IMR-90 (cell line): ENCODE measurements around the gene ASAP2. TPM values are rescaled to one million over a fixed set of nuclear protein-coding genes. Genes with fewer than 3 reads are reported as not detected.

Experiments used
- ATAC-seq: fragments of 200-7000 bp; cut with Tn5 transposase; 2 replicates; pipeline ENCODE4 v1.9.1; 2020; ENCODE audit warnings: low read depth, mild to moderate bottlenecking, moderate library complexity
- BruUV-seq: library from RNA; stranded (reverse); fragments of 400-500 nt; replicated peaks from 2 replicates; lab custom pipeline; 2021; lab: Mats Ljungman, UMichigan
- CTCF ChIA-PET: fragments of 300-600 bp; formaldehyde crosslinking; extraction: SDS; loops from one replicate; lab custom pipeline; 2021; ENCODE audit warnings: antibody characterized with exemption; lab: Yijun Ruan, JAX
- POLR2A ChIA-PET: fragments of 300-600 bp; sonication (Branson Sonifier 250); formaldehyde crosslinking; loops from one replicate; lab custom pipeline; 2022; ENCODE audit warnings: antibody characterized with exemption; ENCODE audit not compliant: unreplicated experiment; lab: Charles Lee
- DNase-seq: peaks from one replicate; pipeline ENCODE4 v3.0.0; 2013
- H2AFZ ChIP-seq: replicated peaks from 2 replicates; pipeline ENCODE3; 2013; ENCODE audit warnings: low read length, mild to moderate bottlenecking; ENCODE audit not compliant: poor library complexity
- H2AK5ac ChIP-seq: 2 replicates; pipeline ENCODE4 v1.6.1; 2013; ENCODE audit warnings: low read depth, low read length, inconsistent platforms
- H2AK9ac ChIP-seq: replicated peaks from 2 replicates; pipeline ENCODE3; 2013; ENCODE audit warnings: mild to moderate bottlenecking, low read depth, low read length, moderate library complexity; ENCODE audit not compliant: poor library complexity
- H2BK120ac ChIP-seq: 2 replicates; pipeline ENCODE4 v1.6.1; 2013; ENCODE audit warnings: low read depth, low read length, inconsistent platforms
- H2BK15ac ChIP-seq: 3 replicates; pipeline ENCODE4 v1.6.1; 2013; ENCODE audit warnings: low read depth, low read length, inconsistent platforms
- H2BK20ac ChIP-seq: 2 replicates; pipeline ENCODE4 v1.6.1; 2013; ENCODE audit warnings: low read depth, mild to moderate bottlenecking, inconsistent platforms, low read length, moderate library complexity
- H2BK5ac ChIP-seq: 2 replicates; pipeline ENCODE4 v1.6.1; 2013; ENCODE audit warnings: mild to moderate bottlenecking, low read depth, low read length, inconsistent platforms; ENCODE audit not compliant: poor library complexity, severe bottlenecking
- H3K14ac ChIP-seq: replicated peaks from 2 replicates; pipeline ENCODE4 v1.6.1; 2013; ENCODE audit warnings: low read depth, low read length, inconsistent platforms
- H3K18ac ChIP-seq: 2 replicates; pipeline ENCODE4 v1.6.1; 2013; ENCODE audit warnings: low read depth, low read length, control low read depth
- H3K23ac ChIP-seq: 2 replicates; pipeline ENCODE4 v1.6.1; 2013; ENCODE audit warnings: low read depth, low read length, inconsistent platforms
- H3K27ac ChIP-seq: 2 replicates; pipeline ENCODE4 v1.5.1; 2013; ENCODE audit warnings: mild to moderate bottlenecking, control low read depth, low read length; ENCODE audit not compliant: insufficient read depth
- H3K27me3 ChIP-seq: 2 replicates; pipeline ENCODE4 v1.6.1; 2013; ENCODE audit warnings: low read length; ENCODE audit not compliant: control insufficient read depth, insufficient read depth
- H3K36me3 ChIP-seq: 2 replicates; pipeline ENCODE4 v1.6.1; 2013; ENCODE audit warnings: low read length, mixed read lengths; ENCODE audit not compliant: control insufficient read depth, insufficient read depth
- H3K4ac ChIP-seq: 2 replicates; pipeline ENCODE4 v1.6.1; 2013; ENCODE audit warnings: low read depth, low read length, inconsistent platforms
- H3K4me1 ChIP-seq: 2 replicates; pipeline ENCODE4 v1.6.1; 2013; ENCODE audit warnings: low read length, mixed read lengths; ENCODE audit not compliant: control insufficient read depth, insufficient read depth
- H3K4me2 ChIP-seq: 2 replicates; pipeline ENCODE4 v1.6.1; 2013; ENCODE audit warnings: low read depth, mild to moderate bottlenecking, control low read depth, low read length, moderate library complexity
- H3K4me3 ChIP-seq: 2 replicates; pipeline ENCODE4 v1.5.1; 2013; ENCODE audit warnings: low read depth, mild to moderate bottlenecking, control low read depth, low read length, moderate library complexity; ENCODE audit not compliant: insufficient read depth
- H3K56ac ChIP-seq: 2 replicates; pipeline ENCODE4 v1.6.1; 2013; ENCODE audit warnings: low read length, inconsistent platforms; ENCODE audit not compliant: insufficient read depth; ENCODE audit errors: extremely low read depth
- H3K79me1 ChIP-seq, 2 experiments: 2 replicates each; pipeline ENCODE4 v1.6.1; 2013; ENCODE audit warnings: low read length in 2 of 2, inconsistent platforms in 1 of 2, low read depth in 1 of 2
- H3K9ac ChIP-seq: 2 replicates; pipeline ENCODE4 v1.6.1; 2013; ENCODE audit warnings: low read depth, low read length, control low read depth
- H3K9me1 ChIP-seq: 2 replicates; pipeline ENCODE4 v1.6.1; 2013; ENCODE audit warnings: low read length, inconsistent platforms; ENCODE audit not compliant: insufficient read depth
- H3K9me3 ChIP-seq: 2 replicates; pipeline ENCODE4 v1.6.1; 2013; ENCODE audit warnings: low read length; ENCODE audit not compliant: control insufficient read depth, insufficient read depth
- H4K20me1 ChIP-seq: 2 replicates; pipeline ENCODE4 v1.6.1; 2013; ENCODE audit warnings: low read length, inconsistent platforms; ENCODE audit not compliant: insufficient read depth
- H4K5ac ChIP-seq: 2 replicates; pipeline ENCODE4 v1.6.1; 2013; ENCODE audit warnings: mild to moderate bottlenecking, low read depth, low read length, control low read depth
- H4K8ac ChIP-seq, 2 experiments: 2 replicates each; pipeline ENCODE4 v1.6.1; 2013; ENCODE audit warnings: low read depth in 2 of 2, low read length in 2 of 2, control low read depth in 1 of 2, inconsistent platforms in 1 of 2
- H4K91ac ChIP-seq: 2 replicates; pipeline ENCODE4 v1.6.1; 2013; ENCODE audit warnings: low read depth, low read length, inconsistent platforms; ENCODE audit not compliant: insufficient read depth
- BHLHE40 ChIP-seq: fragments of 150-350 bp; IDR thresholded peaks from 2 replicates; pipeline ENCODE4 v1.6.1; 2016; ENCODE audit warnings: mild to moderate bottlenecking, low read depth, low read length
- CTCF ChIP-seq: conservative IDR thresholded peaks from 2 replicates; pipeline ENCODE4 v1.5.1; 2012; ENCODE audit warnings: mild to moderate bottlenecking, low read depth, low read length, improper control_type of control experiment
- MAFK ChIP-seq: IDR thresholded peaks from 2 replicates; pipeline ENCODE4 v1.6.1; 2012; ENCODE audit warnings: low read depth, low read length, improper control_type of control experiment
- MAZ ChIP-seq: IDR thresholded peaks from 2 replicates; pipeline ENCODE4 v1.6.1; 2012; ENCODE audit warnings: low read depth, mild to moderate bottlenecking, low read length, improper control_type of control experiment, moderate library complexity, borderline replicate concordance
- MXI1 ChIP-seq: IDR thresholded peaks from 2 replicates; pipeline ENCODE4 v1.6.1; 2012; ENCODE audit warnings: low read depth, mild to moderate bottlenecking, low read length, moderate library complexity, borderline replicate concordance
- POLR2A ChIP-seq: IDR thresholded peaks from 2 replicates; pipeline ENCODE4 v1.6.1; 2012; ENCODE audit warnings: mild to moderate bottlenecking, low read depth, low read length
- RAD21 ChIP-seq: IDR thresholded peaks from 2 replicates; pipeline ENCODE4 v1.6.1; 2012; ENCODE audit warnings: low read length, improper control_type of control experiment
- WGBS, 2 experiments: methylation state at CpG; one replicate each; pipeline versions ENCODE4 v1.1.5 to v1.1.7; 2013; ENCODE audit warnings: missing lambda C conversion rate in 2 of 2; ENCODE audit not compliant: insufficient read length in 1 of 2; ENCODE audit errors: extremely low coverage in 2 of 2; 5-methylcytosine and 5-hydroxymethylcytosine counted together
- dilution Hi-C: fragments of 300-500 bp; cut with HindIII; formaldehyde crosslinking; loops from one replicate; pipeline ENCODE4 v1.14.3; 2018; ENCODE audit warnings: low sequenced_read_pairs; ENCODE audit not compliant: unreplicated experiment
- in situ Hi-C: fragments of 300-500 bp; cut with MboI; formaldehyde crosslinking; loops from 3 replicates; pipeline ENCODE4 v1.14.3; 2019; ENCODE audit warnings: low sequenced_read_pairs, inconsistent platforms, mixed read lengths
- intact Hi-C: fragments of 100-400 bp; cut with micrococcal nuclease; formaldehyde crosslinking; loops from 2 replicates; pipeline ENCODE4 v1.10.0; 2022
- polyA plus RNA-seq, 3 experiments: library from polyadenylated mRNA; depleted of rRNA; stranded (reverse); fragments of >200 nt; gene quantifications; 2 replicates each; pipeline ENCODE4 v1.2.3, GENCODE V29; 2012; ENCODE audit warnings: low replicate concordance in 1 of 3
- total RNA-seq: library from RNA; depleted of rRNA; stranded (reverse); fragments of >200 nt; gene quantifications from 2 replicates; pipeline ENCODE4 v1.2.3, GENCODE V29; 2012
- TF ChIP-seq, protein P1 (sequence below): fragments of 150-350 bp; IDR thresholded peaks from 2 replicates; pipeline ENCODE4 v1.6.1; 2016; ENCODE audit warnings: low read depth, mild to moderate bottlenecking, low read length, moderate library complexity, borderline replicate concordance

The ASAP2 gene
- total and polyA plus RNA-seq, 2 of the 4 experiments (the other 2 are of a cell fraction), result 19.7 to 28.1 TPM

- peaks cover 45% of the 10 kb centered on the region for H3K9me1 ChIP-seq
- ChIA-PET POLR2A (no interaction called here), CTCF (interaction anchor here (1.0 kb wide), 1 partner anchor 11 kb away, joined by 4 read pairs; no protein-coding TSS in a partner anchor)
- H2AK9ac ChIP-seq, result no peak overlapping the region
- dilution Hi-C loops, result no loop called here
- peaks cover 71% of the 10 kb centered on the region for H4K20me1 ChIP-seq
- no peak overlapping the region for H2AK5ac ChIP-seq
- ATAC-seq (no peak), DNase-seq (peak; percentile 42)
- no peak overlapping the region for H3K56ac ChIP-seq
- no peak overlapping the region for H2AFZ ChIP-seq
- H3K9me3 ChIP-seq, result no peaks in the 10 kb centered on the region
- no peak overlapping the region for H3K18ac ChIP-seq
- H3K14ac ChIP-seq, result no peak overlapping the region; the same call in 1 of the 2 replicates
- in situ Hi-C loops, result no loop called here
- peak overlapping the region; percentile 62; the same call in 1 of the 2 replicates for H3K23ac ChIP-seq
- no peak overlapping the region for H3K4me2 ChIP-seq
- no peak overlapping the region for H3K9ac ChIP-seq
- no peak overlapping the region for H2BK20ac ChIP-seq
- TF ChIP-seq MXI1 (no peak), CTCF (no peak), MAFK (no peak), BHLHE40 (no peak), RAD21 (no peak), POLR2A (no peak), MAZ (no peak)
- TF ChIP-seq, protein P1, sequence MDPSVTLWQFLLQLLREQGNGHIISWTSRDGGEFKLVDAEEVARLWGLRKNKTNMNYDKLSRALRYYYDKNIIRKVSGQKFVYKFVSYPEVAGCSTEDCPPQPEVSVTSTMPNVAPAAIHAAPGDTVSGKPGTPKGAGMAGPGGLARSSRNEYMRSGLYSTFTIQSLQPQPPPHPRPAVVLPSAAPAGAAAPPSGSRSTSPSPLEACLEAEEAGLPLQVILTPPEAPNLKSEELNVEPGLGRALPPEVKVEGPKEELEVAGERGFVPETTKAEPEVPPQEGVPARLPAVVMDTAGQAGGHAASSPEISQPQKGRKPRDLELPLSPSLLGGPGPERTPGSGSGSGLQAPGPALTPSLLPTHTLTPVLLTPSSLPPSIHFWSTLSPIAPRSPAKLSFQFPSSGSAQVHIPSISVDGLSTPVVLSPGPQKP, result no peak
- peak overlapping the region; percentile 39; the same call in 1 of the 2 replicates for H3K4ac ChIP-seq
- no peak overlapping the region for H4K91ac ChIP-seq
- no TSS peak for BruUV-seq
- H2BK15ac ChIP-seq, result no peak overlapping the region
- H3K36me3 ChIP-seq, result no peaks in the 10 kb centered on the region
- no peak overlapping the region for H2BK120ac ChIP-seq
- H4K5ac ChIP-seq, result no peak overlapping the region
- WGBS, 2 experiments, result no CpG with 5 or more reads among the region's 9 CpGs
- H3K27me3 ChIP-seq, result no peaks in the 10 kb centered on the region
- intact Hi-C loops, result no loop called here
- H3K4me3 ChIP-seq, result no peak overlapping the region
- H2BK5ac ChIP-seq, result no peak overlapping the region
- H3K79me1 ChIP-seq, result peaks cover 43 to 77% of the 10 kb centered on the region in 2 experiments
- peaks cover 22% of the 10 kb centered on the region for H3K4me1 ChIP-seq
- H3K27ac ChIP-seq, result no peak overlapping the region
- no peak overlapping the region for H4K8ac ChIP-seq
Observed at GRCh38 chr2:9222239-9222892, 15.8 kb downstream of the ASAP2 start.
